Left kidney (tissue), 2 donors: Measurements from ENCODE around the gene CLSTN2. TPM values are rescaled to one million over a fixed set of nuclear protein-coding genes. Genes with fewer than 3 reads are reported as not detected.
A peak's percentile ranks its signal among the peaks of the same experiment; 100 is the strongest.

Experiments used
- DNase-seq: peaks from one replicate; pipeline ENCODE4 v3.0.0-alpha.2; 2013
- polyA plus RNA-seq: library from polyadenylated mRNA; unstranded; fragments of 120-200 nt; gene quantifications from one replicate; pipeline ENCODE4 v1.2.1, GENCODE V29; 2013; ENCODE audit not compliant: insufficient read length

CLSTN2 gene
- polyA plus RNA-seq, 1 donor, result 2.0 TPM

GRCh38 chr3:140505213-140505612 lies 570.2 kb downstream of the CLSTN2 start:
- DNase-seq, result peak; percentile 30

GRCh38 chr3:140505876-140506275 lies 570.9 kb downstream of the CLSTN2 start:
- DNase-seq, result no peak

- no peak for DNase-seq
These were observed 573.6 kb downstream of the CLSTN2 start for GRCh38 chr3:140508550-140508949.

- DNase-seq, result no peak
These were observed 574.5 kb downstream of the CLSTN2 start for GRCh38 chr3:140509534-140509933.

GRCh38 chr3:140510303-140510861 lies 575.4 kb downstream of the CLSTN2 start:
- no peak for DNase-seq

GRCh38 chr3:140521751-140522445 lies 586.9 kb downstream of the CLSTN2 start:
- DNase-seq, result no peak

- no peak for DNase-seq
These were observed 587.8 kb downstream of the CLSTN2 start for GRCh38 chr3:140522653-140523380.

- DNase-seq, result no peak
These were observed 588.6 kb downstream of the CLSTN2 start for GRCh38 chr3:140523600-140523999.

GRCh38 chr3:140527156-140527555 lies 592.2 kb downstream of the CLSTN2 start:
- no peak for DNase-seq

GRCh38 chr3:140529096-140529495 lies 594.1 kb downstream of the CLSTN2 start:
- no peak for DNase-seq

GRCh38 chr3:140529558-140529957 lies 594.6 kb downstream of the CLSTN2 start:
- DNase-seq, result no peak

- no peak for DNase-seq
These were observed 595.1 kb downstream of the CLSTN2 start for GRCh38 chr3:140530131-140530530.

- no peak for DNase-seq
These were observed 595.6 kb downstream of the CLSTN2 start for GRCh38 chr3:140530603-140531002.

GRCh38 chr3:140532793-140533330 lies 597.9 kb downstream of the CLSTN2 start:
- DNase-seq, result no peak

GRCh38 chr3:140536926-140537726 lies 602.1 kb downstream of the CLSTN2 start:
- no peak for DNase-seq

GRCh38 chr3:140537727-140538082 lies 602.7 kb downstream of the CLSTN2 start:
- DNase-seq, result no peak

GRCh38 chr3:140540262-140540661 lies 605.3 kb downstream of the CLSTN2 start:
- no peak for DNase-seq

GRCh38 chr3:140541975-140542653 lies 607.1 kb downstream of the CLSTN2 start:
- DNase-seq, result no peak

GRCh38 chr3:140545197-140545596 lies 610.2 kb downstream of the CLSTN2 start:
- DNase-seq, result no peak

- DNase-seq, result peak; percentile 14
These were observed 610.8 kb downstream of the CLSTN2 start for GRCh38 chr3:140545756-140546155.

GRCh38 chr3:140546649-140547048 lies 611.7 kb downstream of the CLSTN2 start:
- no peak for DNase-seq

GRCh38 chr3:140552403-140552802 lies 617.4 kb downstream of the CLSTN2 start:
- no peak for DNase-seq
